GM12873 (cell line): ENCODE results near the gene WNT7A.

ENCODE experiments used
- TF ChIP-seq, protein P1 (sequence below): IDR thresholded peaks from 2 replicates; pipeline ENCODE4 v1.5.1; 2012; ENCODE audit warnings: low read depth, mild to moderate bottlenecking, moderate library complexity, low read length, control low read depth; ENCODE audit not compliant: insufficient read depth; ENCODE audit errors: missing control alignments

WNT7A gene

GRCh38 chr3:13841141-13841540 lies 38.7 kb downstream of the WNT7A start:
- TF ChIP-seq, protein P1, sequence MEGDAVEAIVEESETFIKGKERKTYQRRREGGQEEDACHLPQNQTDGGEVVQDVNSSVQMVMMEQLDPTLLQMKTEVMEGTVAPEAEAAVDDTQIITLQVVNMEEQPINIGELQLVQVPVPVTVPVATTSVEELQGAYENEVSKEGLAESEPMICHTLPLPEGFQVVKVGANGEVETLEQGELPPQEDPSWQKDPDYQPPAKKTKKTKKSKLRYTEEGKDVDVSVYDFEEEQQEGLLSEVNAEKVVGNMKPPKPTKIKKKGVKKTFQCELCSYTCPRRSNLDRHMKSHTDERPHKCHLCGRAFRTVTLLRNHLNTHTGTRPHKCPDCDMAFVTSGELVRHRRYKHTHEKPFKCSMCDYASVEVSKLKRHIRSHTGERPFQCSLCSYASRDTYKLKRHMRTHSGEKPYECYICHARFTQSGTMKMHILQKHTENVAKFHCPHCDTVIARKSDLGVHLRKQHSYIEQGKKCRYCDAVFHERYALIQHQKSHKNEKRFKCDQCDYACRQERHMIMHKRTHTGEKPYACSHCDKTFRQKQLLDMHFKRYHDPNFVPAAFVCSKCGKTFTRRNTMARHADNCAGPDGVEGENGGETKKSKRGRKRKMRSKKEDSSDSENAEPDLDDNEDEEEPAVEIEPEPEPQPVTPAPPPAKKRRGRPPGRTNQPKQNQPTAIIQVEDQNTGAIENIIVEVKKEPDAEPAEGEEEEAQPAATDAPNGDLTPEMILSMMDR = no peak

DNA sequence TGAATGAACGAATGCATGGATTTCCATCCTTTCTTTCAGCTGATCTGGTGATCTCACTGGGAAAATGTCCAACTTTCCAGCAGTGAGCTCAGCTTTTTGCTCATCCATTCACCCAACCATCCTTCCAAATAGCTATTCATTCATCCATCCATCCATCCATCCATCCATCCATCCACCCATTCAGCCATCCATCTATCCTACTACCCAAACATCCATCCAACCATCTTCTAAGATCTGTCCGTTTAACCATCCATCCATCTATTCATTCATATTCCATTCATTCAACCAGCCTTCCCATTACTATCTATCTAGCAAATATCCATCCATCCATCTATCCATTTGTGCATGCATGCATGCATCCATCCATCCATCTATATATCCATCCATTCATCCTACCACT lies 39.4 kb downstream of the WNT7A start:
- TF ChIP-seq, protein P1 = no peak

- TF ChIP-seq, protein P1 = no peak
Observed at GRCh38 chr3:13839726-13840340, 40.0 kb downstream of the WNT7A start.

DNA sequence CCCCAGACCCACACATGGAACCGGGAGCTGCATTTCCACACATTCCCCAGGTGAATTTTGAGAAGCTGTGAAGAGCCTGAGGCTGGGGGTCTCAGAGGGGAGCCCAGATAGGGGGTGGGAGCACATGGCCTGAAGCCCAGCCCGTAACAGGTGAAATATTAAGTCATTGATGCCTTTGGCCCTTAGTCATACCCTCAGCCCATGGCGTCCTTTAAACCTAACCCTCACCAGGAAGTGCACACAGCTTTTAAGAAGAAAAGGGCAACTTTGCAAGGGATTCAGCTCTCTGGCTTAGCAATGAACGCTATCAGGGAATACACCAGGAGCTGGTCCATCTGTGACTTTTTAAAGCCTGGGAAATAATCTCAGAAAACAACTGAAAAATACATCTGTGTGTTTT lies 40.6 kb downstream of the WNT7A start:
- TF ChIP-seq, protein P1 = no peak

- TF ChIP-seq, protein P1 = no peak
Observed at GRCh38 chr3:13838421-13838820, 41.5 kb downstream of the WNT7A start.

- TF ChIP-seq, protein P1 = no peak
Observed at GRCh38 chr3:13837751-13838150, 42.1 kb downstream of the WNT7A start.

GRCh38 chr3:13836658-13837587 lies 42.9 kb downstream of the WNT7A start:
- TF ChIP-seq, protein P1 = no peak
